CD4-positive, alpha-beta T cell (primary cell): ENCODE results near the gene EGFLAM. TPM values are rescaled to one million over a fixed set of nuclear protein-coding genes. Genes with fewer than 3 reads are reported as not detected.

ENCODE experiments used
- ATAC-seq: fragments of 200-7000 bp; cut with Tn5 transposase; one replicate; pipeline ENCODE4 v1.10.0; 2022; ENCODE audit warnings: mild to moderate bottlenecking; ENCODE audit not compliant: poor library complexity
- CTCF ChIA-PET: fragments of 350-600 bp; sonication (Branson Sonifier 250); formaldehyde crosslinking; loops from one replicate; lab custom pipeline; 2021; ENCODE audit warnings: antibody characterized with exemption, inconsistent platforms; lab: Charles Lee
- POLR2A ChIA-PET: fragments of 350-600 bp; sonication (Branson Sonifier 250); formaldehyde crosslinking; loops from one replicate; lab custom pipeline; 2021; ENCODE audit warnings: antibody characterized with exemption, inconsistent platforms; lab: Charles Lee
- DNase-seq, 14 experiments: peaks; one replicate each; pipeline ENCODE4 v3.0.0-alpha.2; 2013 to 2020; ENCODE audit warnings: mixed read lengths in 2 of 14
- H3K27ac ChIP-seq, 2 donors: one replicate each; pipeline versions ENCODE4 v1.5.1 to v1.7.0; 2013; ENCODE audit warnings: low read length in 2 of 2, low read depth in 1 of 2, mild to moderate bottlenecking in 1 of 2
- H3K27me3 ChIP-seq, 2 experiments: 1 replicate in 1 of 2; 2 replicates in 1 of 2; pipeline versions ENCODE4 v1.6.1 to v1.7.0; 2013; ENCODE audit warnings: low read length in 2 of 2, control low read depth in 1 of 2, mild to moderate bottlenecking in 1 of 2, moderate library complexity in 1 of 2; ENCODE audit not compliant: insufficient read depth in 2 of 2, control insufficient read depth in 1 of 2
- H3K36me3 ChIP-seq: one replicate; pipeline ENCODE4 v1.6.1; 2013; ENCODE audit warnings: low read length, control low read depth; ENCODE audit not compliant: insufficient read depth
- H3K4me1 ChIP-seq: one replicate; pipeline ENCODE4 v1.6.1; 2013; ENCODE audit warnings: low read length, control low read depth; ENCODE audit not compliant: insufficient read depth
- H3K4me3 ChIP-seq: one replicate; pipeline ENCODE4 v1.5.1; 2013; ENCODE audit warnings: mild to moderate bottlenecking, low read length, moderate library complexity
- H3K9me3 ChIP-seq, 2 experiments: 1 replicate in 1 of 2; 2 replicates in 1 of 2; pipeline versions ENCODE4 v1.6.1 to v1.7.0; 2013; ENCODE audit warnings: low read length in 2 of 2, mild to moderate bottlenecking in 2 of 2, control low read depth in 1 of 2, moderate library complexity in 1 of 2; ENCODE audit not compliant: control insufficient read depth in 1 of 2, insufficient read depth in 1 of 2
- H3K27ac Mint-ChIP-seq: one replicate; pipeline ENCODE4 v1.8.0; 2020; ENCODE audit warnings: mixed read lengths
- H3K27me3 Mint-ChIP-seq: one replicate; pipeline ENCODE4 v1.8.0; 2021; ENCODE audit warnings: mixed read lengths
- H3K36me3 Mint-ChIP-seq: one replicate; pipeline ENCODE4 v1.8.0; 2021; ENCODE audit warnings: low read depth, mixed read lengths
- H3K4me1 Mint-ChIP-seq: one replicate; pipeline ENCODE4 v1.8.0; 2021; ENCODE audit warnings: low read depth, mixed read lengths
- H3K4me3 Mint-ChIP-seq: one replicate; pipeline ENCODE4 v1.8.0; 2020; ENCODE audit warnings: mild to moderate bottlenecking, mixed read lengths
- H3K9me3 Mint-ChIP-seq: one replicate; pipeline ENCODE4 v1.8.0; 2020; ENCODE audit warnings: mixed read lengths
- intact Hi-C, 2 experiments: fragments of 100-400 bp; cut with DNase I in 1 of 2; cut with micrococcal nuclease in 1 of 2; formaldehyde crosslinking; loops; one replicate each; pipeline versions ENCODE4 v1.15.1 to v1.9.0; 2023 to 2025; cut with DNase I, micrococcal nuclease
- total RNA-seq, 174 experiments: library from RNA in 2 of 174; stranded (reverse) in 2 of 174; gene quantifications; one replicate each; pipeline ENCODE4 v1.2.3 and lab custom pipeline; 2021 to 2026
- TF ChIP-seq, protein P1 (sequence below): fragments of 200-600 bp; IDR thresholded peaks from one replicate; pipeline ENCODE4 v1.8.0; 2022; ENCODE audit warnings: antibody characterized with exemption, mild to moderate bottlenecking

The EGFLAM gene
- total RNA-seq, 2 experiments from 2014 or later, result not detected

DNA sequence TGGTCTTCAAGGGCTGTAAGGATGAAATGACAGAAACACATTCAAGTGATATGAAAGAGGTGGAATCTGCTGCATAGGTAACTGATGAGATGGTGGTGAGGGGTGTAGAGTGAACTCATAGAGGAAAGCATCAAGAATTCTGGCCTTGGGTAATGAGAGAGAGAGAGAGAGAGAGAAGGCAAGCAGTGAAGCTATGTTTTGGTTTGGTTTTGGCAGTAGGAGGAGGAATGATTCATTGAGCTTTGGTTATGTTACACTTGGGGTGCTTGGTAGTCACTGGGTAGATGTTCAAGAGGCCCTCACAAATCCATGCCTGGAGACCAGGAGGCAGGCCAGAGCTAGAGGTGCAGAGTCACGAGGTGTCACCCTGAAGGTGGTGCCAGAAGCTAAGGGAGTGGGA lies 89.5 kb downstream of the EGFLAM start:
- TF ChIP-seq, protein P1, sequence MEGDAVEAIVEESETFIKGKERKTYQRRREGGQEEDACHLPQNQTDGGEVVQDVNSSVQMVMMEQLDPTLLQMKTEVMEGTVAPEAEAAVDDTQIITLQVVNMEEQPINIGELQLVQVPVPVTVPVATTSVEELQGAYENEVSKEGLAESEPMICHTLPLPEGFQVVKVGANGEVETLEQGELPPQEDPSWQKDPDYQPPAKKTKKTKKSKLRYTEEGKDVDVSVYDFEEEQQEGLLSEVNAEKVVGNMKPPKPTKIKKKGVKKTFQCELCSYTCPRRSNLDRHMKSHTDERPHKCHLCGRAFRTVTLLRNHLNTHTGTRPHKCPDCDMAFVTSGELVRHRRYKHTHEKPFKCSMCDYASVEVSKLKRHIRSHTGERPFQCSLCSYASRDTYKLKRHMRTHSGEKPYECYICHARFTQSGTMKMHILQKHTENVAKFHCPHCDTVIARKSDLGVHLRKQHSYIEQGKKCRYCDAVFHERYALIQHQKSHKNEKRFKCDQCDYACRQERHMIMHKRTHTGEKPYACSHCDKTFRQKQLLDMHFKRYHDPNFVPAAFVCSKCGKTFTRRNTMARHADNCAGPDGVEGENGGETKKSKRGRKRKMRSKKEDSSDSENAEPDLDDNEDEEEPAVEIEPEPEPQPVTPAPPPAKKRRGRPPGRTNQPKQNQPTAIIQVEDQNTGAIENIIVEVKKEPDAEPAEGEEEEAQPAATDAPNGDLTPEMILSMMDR, result no peak
- H3K4me1 Mint-ChIP-seq, result peaks cover 4% of the 10 kb centered on the region
- no peak for ATAC-seq
- no peak overlapping the region for H3K27ac Mint-ChIP-seq
- no peak overlapping the region for H3K4me3 ChIP-seq
- no peaks in the 10 kb centered on the region for H3K36me3 ChIP-seq
- CTCF ChIA-PET, result no interaction called here
- H3K9me3 ChIP-seq, result no peaks in the 10 kb centered on the region
- H3K27me3 ChIP-seq, result no peaks in the 10 kb centered on the region
- POLR2A ChIA-PET, result no interaction called here
- H3K4me3 Mint-ChIP-seq, result no peak overlapping the region
- no peaks in the 10 kb centered on the region for H3K36me3 Mint-ChIP-seq
- H3K4me1 ChIP-seq, result no peaks in the 10 kb centered on the region
- H3K27ac ChIP-seq, result no peak overlapping the region
- intact Hi-C loops, result no loop called here
- no peaks in the 10 kb centered on the region for H3K27me3 Mint-ChIP-seq
- DNase-seq, result no peak
- no peaks in the 10 kb centered on the region for H3K9me3 Mint-ChIP-seq

DNA sequence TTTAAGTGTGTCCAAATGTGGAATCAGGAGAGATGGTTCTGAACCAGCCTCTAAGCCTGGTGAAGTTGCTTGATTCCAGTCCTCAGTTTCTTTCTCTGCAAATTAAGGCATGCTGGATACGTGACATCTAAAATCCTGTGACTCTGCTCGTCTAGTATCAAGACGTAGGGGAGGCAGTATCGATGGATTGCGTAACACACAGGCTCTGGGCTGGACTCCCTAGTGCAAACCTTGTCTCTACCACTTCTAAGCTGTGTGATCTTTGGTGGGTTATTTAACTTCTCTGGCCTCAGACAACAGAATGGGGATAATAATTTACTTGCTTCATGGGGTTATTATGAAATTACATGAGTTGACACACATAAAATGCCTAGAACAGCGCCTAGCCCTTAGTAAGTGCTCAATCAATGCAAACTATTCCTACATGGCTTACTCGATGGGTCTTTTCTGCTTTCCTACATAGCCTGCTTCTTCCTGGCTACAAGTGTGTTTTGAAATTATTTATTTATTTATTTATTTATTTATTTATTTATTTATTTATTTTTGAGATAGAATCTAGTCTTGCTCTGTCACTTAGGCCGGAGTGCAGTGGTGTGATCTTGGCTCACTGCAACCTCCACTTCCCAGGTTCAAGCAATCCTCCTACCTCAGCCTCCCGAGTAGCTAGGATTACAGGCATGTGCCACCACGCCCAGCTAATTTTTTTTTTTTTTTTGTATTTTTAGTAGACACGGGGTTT lies 102.1 kb downstream of the EGFLAM start:
- intact Hi-C loops, result no loop called here
- Mint-ChIP-seq H3K27me3 (peaks cover 5% of the 10 kb centered on the region), H3K27ac (no peak overlapping the region), H3K4me3 (no peak overlapping the region), H3K9me3 (no peaks in the 10 kb centered on the region), H3K36me3 (no peaks in the 10 kb centered on the region), H3K4me1 (no peaks in the 10 kb centered on the region)
- TF ChIP-seq, protein P1, result no peak
- no peak overlapping the region for H3K27ac ChIP-seq
- POLR2A ChIA-PET, result no interaction called here
- DNase-seq (no peak), ATAC-seq (no peak)
- H3K36me3 ChIP-seq, result no peaks in the 10 kb centered on the region
- CTCF ChIA-PET, result no interaction called here
- H3K4me3 ChIP-seq, result no peak overlapping the region
- no peaks in the 10 kb centered on the region for H3K9me3 ChIP-seq
- H3K4me1 ChIP-seq, result no peaks in the 10 kb centered on the region
- H3K27me3 ChIP-seq, result no peaks in the 10 kb centered on the region

DNA sequence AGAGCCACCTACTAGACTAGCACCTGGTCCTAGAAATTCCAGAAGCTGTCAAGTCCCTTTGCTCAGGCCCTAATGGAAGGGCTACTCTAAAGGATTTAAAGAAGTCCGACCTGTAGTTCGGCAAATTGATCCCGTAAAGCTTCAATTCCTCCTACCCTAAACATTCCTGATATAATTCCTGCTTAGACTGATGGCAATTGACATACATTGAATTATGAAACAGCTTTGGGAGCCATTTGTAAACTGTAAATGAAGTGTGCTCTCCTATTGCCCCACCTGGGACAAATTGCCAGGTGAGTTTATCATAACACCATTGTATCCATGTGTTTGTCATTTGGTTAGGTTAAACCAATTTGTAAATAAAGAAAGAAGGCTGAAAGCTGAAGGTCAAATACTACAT lies 104.4 kb downstream of the EGFLAM start:
- no peak overlapping the region for H3K4me3 ChIP-seq
- Mint-ChIP-seq H3K27me3 (peaks cover 5% of the 10 kb centered on the region), H3K9me3 (no peaks in the 10 kb centered on the region), H3K4me3 (no peak overlapping the region), H3K36me3 (no peaks in the 10 kb centered on the region), H3K4me1 (peaks cover 4% of the 10 kb centered on the region), H3K27ac (no peak overlapping the region)
- no peaks in the 10 kb centered on the region for H3K9me3 ChIP-seq
- POLR2A ChIA-PET, result no interaction called here
- intact Hi-C loops, result no loop called here
- H3K27ac ChIP-seq, result no peak overlapping the region
- no peaks in the 10 kb centered on the region for H3K36me3 ChIP-seq
- ATAC-seq (no peak), DNase-seq (no peak)
- H3K4me1 ChIP-seq, result peaks cover 7% of the 10 kb centered on the region
- TF ChIP-seq, protein P1, result no peak
- no peaks in the 10 kb centered on the region for H3K27me3 ChIP-seq
- CTCF ChIA-PET, result no interaction called here
